Caco-2 (cell line): ENCODE measurements around the gene LRIG3. TPM values are rescaled to one million over a fixed set of nuclear protein-coding genes. Genes with fewer than 3 reads are reported as not detected.
"Not testable (repeated sequence)": the region's sequence is repeated elsewhere in the genome, so short reads cannot be mapped to it uniquely, and the experiment has no call there.

Experiments
- BruUV-seq: library from RNA; stranded (reverse); fragments of 400-500 nt; replicated peaks from 2 replicates; lab custom pipeline; 2021; lab: Mats Ljungman, UMichigan
- CTCF ChIA-PET: fragments of 300-600 bp; sonication (Branson Sonifier 250); formaldehyde crosslinking; loops from one replicate; lab custom pipeline; 2022; ENCODE audit warnings: antibody characterized with exemption; lab: Charles Lee
- POLR2A ChIA-PET: fragments of 300-600 bp; sonication (Branson Sonifier 250); formaldehyde crosslinking; loops from one replicate; lab custom pipeline; 2022; ENCODE audit warnings: antibody characterized with exemption; lab: Charles Lee
- DNase-seq, 2 experiments: peaks; one replicate each; pipeline versions ENCODE4 v3.0.0 to v3.0.0-alpha.2; 2020 to 2022
- H3K27me3 ChIP-seq: replicated peaks from 2 replicates; pipeline ENCODE4 v1.6.0; 2011; ENCODE audit warnings: low read length; ENCODE audit not compliant: control insufficient read depth, insufficient read depth
- H3K36me3 ChIP-seq: 2 replicates; pipeline ENCODE4 v1.5.1; 2011; ENCODE audit warnings: low read length; ENCODE audit not compliant: control insufficient read depth, insufficient read depth
- H3K4me1 ChIP-seq: fragments of 250-450 bp; sonication (Bioruptor Pico); 2 replicates; pipeline ENCODE4 v1.5.1; 2020; ENCODE audit warnings: mild to moderate bottlenecking
- H3K4me3 ChIP-seq: 2 replicates; pipeline ENCODE4 v1.5.1; 2011; ENCODE audit warnings: low read depth, mild to moderate bottlenecking, control low read depth, low read length
- H3K9me3 ChIP-seq: fragments of 250-450 bp; sonication (Bioruptor Pico); 2 replicates; pipeline ENCODE4 v1.5.1; 2020; ENCODE audit warnings: mild to moderate bottlenecking, moderate library complexity
- H3K27ac Mint-ChIP-seq: one replicate; pipeline ENCODE4 v1.8.0; 2022; ENCODE audit warnings: mixed read lengths; ENCODE audit not compliant: unreplicated experiment
- H3K27me3 Mint-ChIP-seq: one replicate; pipeline ENCODE4 v1.8.0; 2022; ENCODE audit warnings: mixed read lengths; ENCODE audit not compliant: insufficient read depth, unreplicated experiment
- H3K36me3 Mint-ChIP-seq: one replicate; pipeline ENCODE4 v1.8.0; 2022; ENCODE audit warnings: mild to moderate bottlenecking, mixed read lengths; ENCODE audit not compliant: insufficient read depth, unreplicated experiment
- H3K4me1 Mint-ChIP-seq: one replicate; pipeline ENCODE4 v1.8.0; 2022; ENCODE audit warnings: low read depth, mixed read lengths; ENCODE audit not compliant: unreplicated experiment
- H3K4me3 Mint-ChIP-seq: one replicate; pipeline ENCODE4 v1.8.0; 2022; ENCODE audit warnings: mild to moderate bottlenecking, moderate library complexity, mixed read lengths; ENCODE audit not compliant: unreplicated experiment
- H3K9me3 Mint-ChIP-seq: one replicate; pipeline ENCODE4 v1.8.0; 2022; ENCODE audit warnings: mixed read lengths; ENCODE audit not compliant: unreplicated experiment
- CTCF ChIP-seq, 2 experiments: fragments of 200-600 bp in 1 of 2; IDR thresholded peaks; 1 replicate in 1 of 2; 2 replicates in 1 of 2; pipeline versions ENCODE4 v1.5.1 to v1.8.0; 2011 to 2022; ENCODE audit warnings: antibody characterized with exemption in 1 of 2, control low read depth in 1 of 2, inconsistent platforms in 1 of 2, low read depth in 1 of 2, low read length in 1 of 2, mild to moderate bottlenecking in 1 of 2, moderate library complexity in 1 of 2; ENCODE audit not compliant: insufficient read depth in 1 of 2, severe bottlenecking in 1 of 2, unreplicated experiment in 1 of 2
- intact Hi-C: fragments of 100-400 bp; cut with micrococcal nuclease; formaldehyde crosslinking; loops from one replicate; pipeline ENCODE4 v1.10.0; 2022; ENCODE audit not compliant: unreplicated experiment
- total RNA-seq: library from RNA; stranded (reverse); gene quantifications from 2 replicates; pipeline ENCODE4 v1.2.3, GENCODE V29; 2022

Gene LRIG3
- total RNA-seq, 1 experiment from 2014 or later: 19.1 TPM

DNA sequence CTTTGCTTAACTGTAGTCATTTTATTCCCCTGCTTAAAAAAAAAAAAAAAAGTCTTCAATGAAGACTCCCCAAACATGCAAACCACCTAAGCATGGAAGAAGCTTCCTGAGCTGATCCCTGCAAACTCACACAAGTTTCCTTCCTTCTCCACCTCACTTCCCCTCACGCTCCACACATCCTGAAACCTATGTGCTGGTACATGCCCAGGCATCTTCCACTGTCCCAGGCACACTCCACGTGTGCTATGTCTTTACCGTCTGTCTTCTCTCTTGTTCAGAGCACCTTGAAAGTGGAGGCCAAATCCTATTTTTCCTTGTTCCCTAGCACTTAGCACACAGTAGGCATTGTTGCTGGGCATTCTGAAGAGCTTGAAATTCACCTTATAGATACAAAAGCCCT lies 13.4 kb downstream of the LRIG3 start:
- Mint-ChIP-seq H3K9me3 (no peaks in the 10 kb centered on the region), H3K4me1 (peaks cover 13% of the 10 kb centered on the region), H3K27me3 (no peaks in the 10 kb centered on the region), H3K36me3 (peaks cover 21% of the 10 kb centered on the region), H3K4me3 (no peak overlapping the region), H3K27ac (no peak overlapping the region)
- ChIA-PET POLR2A (no interaction called here), CTCF (no interaction called here)
- no peak for TF ChIP-seq CTCF (IDR thresholded peaks at IDR 0.05; ENCODE audit: insufficient read depth in 1 of 2, low read depth in 1 of 2, low read length in 1 of 2, severe bottlenecking in 1 of 2, unreplicated experiment in 1 of 2)
- BruUV-seq: no TSS peak
- Histone ChIP-seq H3K4me1 (no peaks in the 10 kb centered on the region), H3K4me3 (no peak overlapping the region), H3K36me3 (peaks cover 2% of the 10 kb centered on the region; the same call in 1 of the 2 replicates), H3K27me3 (no peaks in the 10 kb centered on the region), H3K9me3 (no peaks in the 10 kb centered on the region)
- DNase-seq: no peak
- intact Hi-C loops: no loop called here

- CTCF ChIA-PET: no interaction called here
- Mint-ChIP-seq H3K27me3 (no peaks in the 10 kb centered on the region), H3K9me3 (no peaks in the 10 kb centered on the region), H3K36me3 (peaks cover 18% of the 10 kb centered on the region), H3K27ac (no peak overlapping the region), H3K4me1 (peaks cover 13% of the 10 kb centered on the region), H3K4me3 (no peak overlapping the region)
- no peak for DNase-seq
- BruUV-seq: no TSS peak
- intact Hi-C loops: no loop called here
- POLR2A ChIA-PET: no interaction called here
- Histone ChIP-seq H3K27me3 (no peaks in the 10 kb centered on the region), H3K36me3 (no peaks in the 10 kb centered on the region; the same call in 1 of the 2 replicates), H3K9me3 (no peaks in the 10 kb centered on the region), H3K4me3 (no peak overlapping the region), H3K4me1 (no peaks in the 10 kb centered on the region)
- no peak for TF ChIP-seq CTCF (IDR thresholded peaks at IDR 0.05; ENCODE audit: insufficient read depth in 1 of 2, low read depth in 1 of 2, low read length in 1 of 2, severe bottlenecking in 1 of 2, unreplicated experiment in 1 of 2)
Observed at GRCh38 chr12:58905422-58905821, 14.9 kb downstream of the LRIG3 start.

- CTCF ChIA-PET: not testable (repeated sequence)
Observed at GRCh38 chr12:58902726-58903125, 17.6 kb downstream of the LRIG3 start.

GRCh38 chr12:58901664-58902063 lies 18.6 kb downstream of the LRIG3 start:
- H3K27ac Mint-ChIP-seq: no peak overlapping the region
- H3K36me3 Mint-ChIP-seq: peaks cover 17% of the 10 kb centered on the region
- peaks cover 6% of the 10 kb centered on the region for H3K4me1 Mint-ChIP-seq
- no peaks in the 10 kb centered on the region for H3K9me3 Mint-ChIP-seq
- CTCF ChIA-PET: no interaction called here
- no peak overlapping the region for H3K4me3 ChIP-seq
- POLR2A ChIA-PET: no interaction called here
- no TSS peak for BruUV-seq
- H3K9me3 ChIP-seq: no peaks in the 10 kb centered on the region
- H3K4me3 Mint-ChIP-seq: no peak overlapping the region
- no peaks in the 10 kb centered on the region for H3K27me3 Mint-ChIP-seq
- H3K36me3 ChIP-seq: no peaks in the 10 kb centered on the region; the same call in 1 of the 2 replicates
- intact Hi-C loops: no loop called here
- no peaks in the 10 kb centered on the region for H3K27me3 ChIP-seq
- TF ChIP-seq CTCF (IDR thresholded peaks at IDR 0.05; ENCODE audit: insufficient read depth in 1 of 2, low read depth in 1 of 2, low read length in 1 of 2, severe bottlenecking in 1 of 2, unreplicated experiment in 1 of 2): no peak
- DNase-seq: no peak
- H3K4me1 ChIP-seq: peaks cover 2% of the 10 kb centered on the region

More at GRCh38 chr12:58902726-58903125, 17.6 kb downstream of the LRIG3 start:
- DNase-seq, H3K9me3 Mint-ChIP-seq, H3K27ac Mint-ChIP-seq, intact Hi-C loops, H3K4me3 Mint-ChIP-seq, H3K9me3 ChIP-seq, H3K36me3 ChIP-seq, H3K4me1 Mint-ChIP-seq, H3K27me3 ChIP-seq, H3K4me1 ChIP-seq, H3K27me3 Mint-ChIP-seq, H3K4me3 ChIP-seq, POLR2A ChIA-PET, BruUV-seq: not testable (repeated sequence)
- peaks cover 25% of the 10 kb centered on the region for H3K36me3 Mint-ChIP-seq
